ENCODE data around the gene REEP3. TPM values are rescaled to one million over a fixed set of nuclear protein-coding genes. Genes with fewer than 3 reads are reported as not detected.

The REEP3 gene
- polyA plus RNA-seq, 1 donor from 2014 or later: 5.6 TPM

Other genes starting within 250 kb of the REEP3 start
- 107 TPM for gene JMJD1C, start 55.4 kb upstream of the REEP3 start, polyA plus RNA-seq

Data from IgD-negative memory B cell (primary cell).